22Rv1 (cell line): Measurements from ENCODE around the gene EMID1.

ENCODE experiments used
- ZFX ChIP-seq: fragments of 450-650 bp; IDR thresholded peaks from 2 replicates; pipeline ENCODE4 v1.6.1; 2017; ENCODE audit warnings: antibody characterized with exemption, borderline replicate concordance
- TF ChIP-seq, protein P1 (sequence below): fragments of 450-650 bp; IDR thresholded peaks from 2 replicates; pipeline ENCODE4 v1.5.1; 2017; ENCODE audit warnings: mild to moderate bottlenecking

DNA sequence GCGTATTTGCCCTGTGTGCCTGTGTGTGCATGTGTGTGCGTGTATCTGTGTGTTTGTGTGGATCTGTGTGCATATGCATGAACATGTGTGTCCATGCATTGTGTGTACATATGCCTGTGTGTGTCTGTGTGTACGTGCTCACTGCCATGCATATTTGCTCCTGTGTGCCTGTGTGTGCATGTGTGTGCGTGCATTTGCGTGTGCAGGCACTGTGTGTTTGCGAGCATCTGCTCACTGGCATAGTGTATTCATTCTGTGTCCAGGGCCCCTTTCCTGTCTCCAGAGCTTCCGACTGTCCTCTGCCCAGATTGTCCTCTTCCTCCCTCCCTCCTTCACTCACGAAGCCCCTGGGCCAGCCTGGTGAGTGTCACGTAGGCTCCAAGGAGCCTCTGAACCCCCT, 5.8 kb downstream of the EMID1 start:
- no peak for TF ChIP-seq ZFX
- TF ChIP-seq, protein P1, sequence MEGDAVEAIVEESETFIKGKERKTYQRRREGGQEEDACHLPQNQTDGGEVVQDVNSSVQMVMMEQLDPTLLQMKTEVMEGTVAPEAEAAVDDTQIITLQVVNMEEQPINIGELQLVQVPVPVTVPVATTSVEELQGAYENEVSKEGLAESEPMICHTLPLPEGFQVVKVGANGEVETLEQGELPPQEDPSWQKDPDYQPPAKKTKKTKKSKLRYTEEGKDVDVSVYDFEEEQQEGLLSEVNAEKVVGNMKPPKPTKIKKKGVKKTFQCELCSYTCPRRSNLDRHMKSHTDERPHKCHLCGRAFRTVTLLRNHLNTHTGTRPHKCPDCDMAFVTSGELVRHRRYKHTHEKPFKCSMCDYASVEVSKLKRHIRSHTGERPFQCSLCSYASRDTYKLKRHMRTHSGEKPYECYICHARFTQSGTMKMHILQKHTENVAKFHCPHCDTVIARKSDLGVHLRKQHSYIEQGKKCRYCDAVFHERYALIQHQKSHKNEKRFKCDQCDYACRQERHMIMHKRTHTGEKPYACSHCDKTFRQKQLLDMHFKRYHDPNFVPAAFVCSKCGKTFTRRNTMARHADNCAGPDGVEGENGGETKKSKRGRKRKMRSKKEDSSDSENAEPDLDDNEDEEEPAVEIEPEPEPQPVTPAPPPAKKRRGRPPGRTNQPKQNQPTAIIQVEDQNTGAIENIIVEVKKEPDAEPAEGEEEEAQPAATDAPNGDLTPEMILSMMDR = no peak
